NOMO-1 treated with dmso at 0.1 percent for 144 hours (cell line): ENCODE results near the gene PTPRG.

Experiments
- DNase-seq: peaks from one replicate; lab custom pipeline; 2025; ENCODE audit not compliant: unreplicated experiment; lab: John Stamatoyannopoulos, UW

Gene PTPRG

DNA sequence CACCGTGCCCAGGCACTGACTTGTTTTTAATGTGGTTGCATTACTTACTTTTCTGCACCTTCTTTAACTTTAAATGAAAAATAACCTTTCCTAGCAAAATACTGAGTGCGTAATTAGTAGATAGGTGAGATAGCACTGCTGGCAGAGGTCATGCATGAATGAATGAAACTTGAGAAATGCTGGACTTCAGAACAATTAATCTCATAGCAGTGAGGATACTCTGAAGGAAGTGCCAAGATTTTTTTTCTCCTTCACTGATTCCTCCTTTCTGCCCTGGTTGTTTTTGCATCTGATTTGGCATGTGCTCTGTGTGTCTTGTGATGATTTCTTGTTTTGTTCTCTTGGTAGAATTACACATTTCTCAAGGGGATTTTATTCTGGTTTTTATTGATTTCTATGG, 378.9 kb downstream of the PTPRG start:
- DNase-seq = no peak

DNA sequence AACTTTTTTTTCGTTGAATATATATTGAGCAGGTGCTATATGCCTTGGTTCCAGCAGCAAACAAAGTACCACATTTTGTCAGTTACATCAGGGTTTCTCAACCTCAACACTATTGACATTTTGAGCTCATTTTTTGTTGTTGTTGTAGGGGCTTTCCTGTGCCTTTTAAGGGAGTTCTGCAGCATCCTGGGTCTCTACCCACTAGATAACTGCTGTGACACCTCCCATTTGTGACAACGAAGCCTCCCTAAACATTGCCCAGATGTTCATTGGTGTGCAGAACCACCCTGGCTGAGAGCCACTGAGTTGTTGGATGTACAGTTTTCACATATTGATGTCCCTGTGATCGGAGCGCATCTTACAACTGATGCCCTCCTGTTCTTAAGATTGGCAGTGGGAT, 382.6 kb downstream of the PTPRG start:
- DNase-seq = no peak

DNA sequence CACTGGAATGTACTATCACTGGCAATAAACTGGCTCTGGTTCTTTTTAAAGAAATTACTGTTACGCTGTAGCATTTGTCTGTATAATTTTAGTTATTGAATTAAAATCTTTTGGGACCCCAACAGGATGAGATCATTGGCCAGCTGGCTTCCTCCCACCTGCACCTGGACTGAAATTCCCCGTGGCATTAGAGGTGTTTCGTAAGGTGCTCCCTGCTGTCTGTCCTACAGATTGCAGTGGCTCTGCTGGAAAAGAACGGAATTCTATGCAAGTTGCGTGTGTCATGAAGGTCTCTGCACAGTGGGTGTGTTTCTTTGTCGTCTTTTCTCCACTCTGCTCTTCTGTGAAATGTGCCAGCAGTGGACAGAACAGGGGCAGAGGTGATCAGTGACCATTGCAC, 383.4 kb downstream of the PTPRG start:
- DNase-seq = no peak

- DNase-seq = no peak
Measured at GRCh38 chr3:61945657-61946056, 384.3 kb downstream of the PTPRG start.

DNA sequence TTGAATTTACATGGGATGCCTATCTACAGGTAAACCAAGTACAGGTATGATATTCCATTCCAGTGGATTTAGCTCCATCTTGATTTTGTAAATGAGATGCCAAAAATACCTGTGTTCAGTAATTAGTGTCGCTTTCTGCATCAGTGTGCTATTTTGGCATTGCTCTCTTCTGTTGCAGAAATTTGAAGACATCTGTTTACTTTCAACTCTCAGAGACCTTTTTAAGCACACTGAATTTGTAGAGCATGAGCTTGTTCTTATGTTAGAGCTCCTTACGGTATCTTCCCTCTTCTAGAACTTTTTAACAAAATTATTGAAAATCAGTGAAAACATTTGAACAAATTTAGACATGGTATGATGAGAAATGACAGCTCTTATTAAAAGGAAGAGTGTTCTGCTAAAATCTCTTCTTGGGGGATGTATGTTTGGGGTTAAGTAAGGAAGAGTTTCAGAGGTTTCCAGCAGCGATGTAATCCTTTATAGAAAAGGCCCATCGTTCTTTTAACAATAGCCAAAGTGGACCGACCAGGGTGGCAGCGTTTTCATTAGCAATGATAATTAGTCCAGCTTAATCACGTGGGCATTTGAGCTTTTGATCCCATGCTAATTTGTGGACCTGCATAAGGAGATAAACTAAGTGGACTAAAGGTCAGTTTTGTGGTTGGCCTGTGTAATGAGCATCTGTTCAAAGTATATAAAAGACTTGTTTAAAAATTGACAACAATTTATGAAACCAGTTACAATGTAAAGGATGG, 385.4 kb downstream of the PTPRG start:
- no peak for DNase-seq

GRCh38 chr3:61947456-61947855, 386.1 kb downstream of the PTPRG start:
- DNase-seq = no peak

- no peak for DNase-seq
Measured at GRCh38 chr3:61948699-61949305, 387.4 kb downstream of the PTPRG start.

DNA sequence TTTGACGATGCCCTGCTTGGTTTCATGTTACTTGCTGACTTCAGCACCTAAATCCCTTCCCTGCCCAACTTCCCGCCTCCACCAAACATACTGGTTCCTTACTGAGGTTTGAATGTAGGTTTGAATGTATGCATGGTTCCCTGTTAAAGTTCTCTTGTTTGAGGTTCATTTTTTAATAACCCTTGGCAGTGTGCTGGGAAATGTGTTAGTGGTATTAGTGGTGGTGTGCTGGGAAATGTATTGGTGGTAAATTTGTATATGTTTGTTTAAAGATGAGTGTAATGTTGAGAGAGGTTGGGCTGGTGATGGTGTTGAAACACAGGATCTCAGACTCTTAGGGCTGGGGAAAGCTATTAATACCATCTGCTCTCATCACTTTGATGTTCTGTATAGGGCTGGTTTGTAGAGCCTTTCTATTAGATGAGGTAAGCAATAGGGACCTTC, 392.7 kb downstream of the PTPRG start:
- no peak for DNase-seq

- DNase-seq = no peak
Measured at GRCh38 chr3:61955483-61955882, 394.1 kb downstream of the PTPRG start.

GRCh38 chr3:61956236-61956635, 394.9 kb downstream of the PTPRG start:
- no peak for DNase-seq

DNA sequence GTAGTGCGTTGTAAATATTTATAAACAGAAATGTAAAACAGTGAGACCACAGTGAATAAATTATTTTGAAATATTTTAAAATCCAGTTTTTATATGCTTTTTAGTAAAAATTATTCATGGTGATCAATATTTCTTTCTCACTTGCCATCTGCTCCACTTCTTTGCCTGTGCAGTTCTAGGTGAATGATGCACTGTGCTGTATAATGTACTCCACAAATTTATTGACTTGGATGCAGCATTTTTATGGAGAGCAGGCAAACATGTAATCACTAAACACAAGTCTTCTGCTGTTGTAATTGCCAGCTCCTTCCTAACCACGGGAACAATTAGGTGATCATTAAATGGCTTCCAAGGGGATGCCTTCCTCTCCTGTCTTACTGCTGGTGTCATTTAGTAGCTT, 395.9 kb downstream of the PTPRG start:
- no peak for DNase-seq

DNA sequence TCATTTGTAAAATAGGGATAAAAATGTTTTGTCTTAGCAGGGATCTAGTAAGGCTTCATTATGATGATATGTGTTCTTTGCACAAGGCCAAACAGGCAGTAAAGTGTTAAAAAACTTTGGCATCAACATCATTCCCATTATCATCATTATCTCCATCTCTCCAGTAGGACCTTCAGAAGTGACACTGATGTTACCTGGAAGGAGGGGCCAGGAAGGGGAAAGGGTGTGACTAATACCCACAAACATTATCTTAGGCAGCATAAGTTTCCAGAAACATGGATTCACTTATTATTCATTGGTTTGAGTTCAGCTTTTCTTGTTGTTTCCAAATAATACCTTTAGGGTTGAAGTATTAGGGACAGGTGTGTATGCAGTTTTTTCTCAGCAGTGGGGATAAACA, 399.6 kb downstream of the PTPRG start:
- no peak for DNase-seq

GRCh38 chr3:61961900-61962299, 400.5 kb downstream of the PTPRG start:
- no peak for DNase-seq

- no peak for DNase-seq
Measured at GRCh38 chr3:61964566-61964965, 403.2 kb downstream of the PTPRG start.

DNA sequence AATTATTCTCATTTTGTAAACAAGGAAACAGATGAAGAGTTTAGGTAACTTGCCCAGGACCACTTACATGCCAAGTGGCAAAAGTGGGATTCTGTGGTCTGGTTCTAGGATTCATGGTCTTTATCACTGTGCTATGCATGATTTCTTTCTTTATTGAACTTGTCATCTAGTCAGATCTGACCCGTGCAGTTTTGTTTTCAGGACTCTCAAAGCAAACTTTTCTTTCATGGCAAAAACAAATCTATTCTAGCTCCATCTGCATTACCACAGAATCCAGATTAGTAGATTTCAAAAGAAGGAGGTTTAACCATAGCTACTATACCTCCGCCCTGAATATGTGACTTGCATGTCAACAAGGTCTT, 404.4 kb downstream of the PTPRG start:
- DNase-seq = no peak

DNA sequence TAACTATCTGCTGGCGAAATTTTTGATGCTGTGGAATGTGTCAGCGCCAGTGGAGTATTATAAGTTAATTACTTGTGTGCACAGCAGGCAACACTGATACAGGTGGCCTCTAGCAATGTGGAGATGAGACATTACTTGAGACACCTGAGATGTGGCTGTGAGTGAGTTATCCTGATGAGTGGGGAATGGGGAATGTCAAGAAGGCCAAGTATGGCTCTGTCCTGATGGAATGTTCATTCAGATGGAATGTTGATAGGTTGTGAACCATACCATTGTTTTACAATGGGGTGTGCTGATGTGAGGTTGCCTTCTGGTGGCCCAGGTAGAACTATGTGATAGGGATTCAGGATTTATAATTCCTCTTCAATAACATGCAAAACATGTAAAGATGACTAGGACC, 404.8 kb downstream of the PTPRG start:
- no peak for DNase-seq

DNA sequence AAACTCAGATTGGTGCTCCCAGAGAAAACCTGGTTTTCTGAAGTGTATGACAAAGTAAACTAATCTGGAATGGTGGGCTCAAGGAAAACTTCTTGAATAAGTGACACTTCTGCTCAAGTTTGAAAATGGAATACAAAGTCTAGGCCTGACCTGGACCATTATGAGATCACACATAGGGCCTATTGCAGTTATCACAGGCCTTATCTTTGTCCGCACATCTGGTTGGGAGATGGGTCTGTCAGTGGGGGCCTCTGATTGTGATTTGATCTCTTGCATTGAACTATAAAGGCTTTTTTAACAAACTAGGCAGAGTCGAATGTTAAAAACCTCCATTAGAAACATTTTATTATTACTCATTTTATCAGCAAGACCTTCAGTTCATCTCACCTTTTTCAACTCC, 405.6 kb downstream of the PTPRG start:
- no peak for DNase-seq

DNA sequence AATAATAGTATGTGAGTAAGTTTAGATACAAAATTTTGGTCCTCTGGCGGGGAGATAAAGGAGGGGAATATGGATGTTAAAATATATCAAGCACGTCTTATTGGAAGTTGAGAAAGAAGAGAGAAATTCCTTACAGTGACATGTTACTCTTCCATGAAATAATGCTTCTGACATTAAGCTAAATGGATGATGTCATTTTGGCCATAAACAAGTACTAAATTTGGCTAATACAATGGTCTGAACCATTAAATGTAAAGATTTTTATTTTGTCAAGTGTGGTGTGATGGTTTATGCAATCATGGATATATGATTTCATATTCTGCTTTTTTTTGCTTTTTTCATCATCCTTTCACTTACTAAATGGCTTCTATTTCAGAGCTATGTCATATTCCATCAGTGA, 406.6 kb downstream of the PTPRG start:
- DNase-seq = no peak

DNA sequence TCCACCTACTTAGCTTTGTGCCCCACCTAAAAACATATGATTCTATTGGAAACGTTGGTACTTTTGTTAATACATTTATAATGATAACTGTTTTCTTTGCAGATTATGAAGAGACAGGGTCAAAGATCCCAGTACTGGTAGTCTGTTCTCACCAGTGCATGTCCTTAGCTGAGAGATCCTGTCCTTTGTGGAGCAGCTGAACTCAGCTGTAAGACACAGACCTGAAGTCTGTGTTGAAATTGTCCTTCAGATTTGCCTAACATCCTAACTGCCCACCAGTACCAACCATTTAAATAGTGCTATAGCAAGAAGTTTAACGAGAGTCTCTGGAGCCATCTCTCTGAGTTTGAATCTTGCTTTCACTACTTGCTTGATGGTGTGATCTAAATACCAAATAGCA, 413.3 kb downstream of the PTPRG start:
- DNase-seq = no peak

DNA sequence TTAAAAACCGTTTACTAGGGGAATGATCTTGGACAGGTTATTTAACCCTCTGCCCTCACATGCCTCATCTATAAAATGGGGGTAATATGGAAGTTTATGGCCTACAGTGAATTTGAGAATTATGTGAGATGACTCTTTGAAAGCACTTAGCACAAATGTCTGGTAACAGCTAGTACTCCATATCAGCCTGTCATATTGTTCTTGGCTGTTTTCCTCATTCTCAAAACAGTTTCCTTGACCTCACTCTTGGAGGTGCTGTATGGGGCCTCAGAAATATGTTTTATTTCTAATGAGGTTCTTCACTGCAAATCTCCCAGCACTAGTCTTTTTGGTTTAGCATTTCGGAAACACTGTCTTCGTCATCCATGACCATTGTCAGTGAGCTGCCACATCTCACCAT, 413.8 kb downstream of the PTPRG start:
- DNase-seq = no peak

- no peak for DNase-seq
Measured at GRCh38 chr3:61975936-61976335, 414.6 kb downstream of the PTPRG start.

DNA sequence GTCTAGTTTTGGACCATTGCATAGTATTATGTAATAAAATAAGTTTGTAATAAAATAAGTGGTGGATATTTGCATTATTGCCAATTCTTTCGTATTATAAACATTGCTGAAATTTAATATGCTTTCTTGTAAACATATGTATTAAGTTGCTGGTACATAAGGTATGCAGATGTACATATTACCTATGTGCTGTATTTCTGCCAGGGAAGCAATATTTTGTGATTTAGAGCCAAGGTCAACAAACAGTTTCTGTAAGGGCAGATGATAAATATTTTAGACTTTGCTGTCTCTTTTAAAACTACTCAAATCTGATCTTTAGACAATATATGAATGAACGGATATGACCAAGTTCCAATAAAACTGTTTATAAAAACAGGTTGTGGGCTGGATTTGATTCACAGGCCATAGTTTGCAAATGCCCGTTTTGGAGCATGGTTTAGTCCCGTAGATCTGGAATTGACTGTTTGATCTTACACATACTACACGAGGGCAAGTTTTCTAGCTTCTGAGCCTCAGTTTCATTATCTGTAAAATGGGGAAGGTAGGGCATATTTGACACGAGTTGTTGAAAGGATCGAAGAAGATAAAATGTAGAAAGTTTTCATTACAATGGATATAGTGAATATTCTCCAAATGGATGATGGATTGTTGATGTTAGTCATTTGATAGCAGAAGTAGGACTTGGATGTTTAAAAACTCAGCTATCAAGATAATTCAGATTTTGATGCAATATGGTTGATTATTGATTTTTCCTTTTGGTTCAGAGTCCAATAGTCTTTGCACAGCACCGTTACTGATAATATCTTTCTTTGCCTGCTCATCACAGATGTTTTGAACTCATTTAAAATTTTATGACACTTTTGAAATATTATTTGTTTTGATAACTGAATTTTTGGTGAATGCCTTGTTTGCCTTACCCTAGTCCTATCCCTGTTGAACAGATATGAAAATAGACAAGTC, 417.4 kb downstream of the PTPRG start:
- no peak for DNase-seq
